Glomerular visceral epithelial cell (primary cell): ENCODE measurements around the gene ELK4.
A peak's percentile ranks its signal among the peaks of the same experiment; 100 is the strongest.

Experiments
- DNase-seq: peaks from one replicate; pipeline ENCODE4 v3.0.0-alpha.2; 2016; ENCODE audit errors: extremely low spot score

Gene ELK4

GRCh38 chr1:205631768-205632668 is at the start of gene ELK4:
Gene ELK4, minus strand, starts transcription at chr1:205632011. Its CDS starts 8,129 bp downstream, at chr1:205623882.
- DNase-seq = peak; percentile 98

GRCh38 chr1:205681364-205681763 is 49.6 kb upstream of the ELK4 start:
- no peak for DNase-seq

GRCh38 chr1:205680073-205680851 is 48.5 kb upstream of the ELK4 start, which contains the start of gene SLC45A3:
Gene SLC45A3, minus strand, starts transcription at chr1:205680509. Its CDS starts 15,853 bp downstream, at chr1:205664656.
- peak; percentile 45 for DNase-seq

GRCh38 chr1:205678286-205679111 is 46.7 kb upstream of the ELK4 start:
- DNase-seq = no peak

- no peak for DNase-seq
Observed at GRCh38 chr1:205677167-205677566, 45.4 kb upstream of the ELK4 start.

GRCh38 chr1:205676597-205676996 is 44.8 kb upstream of the ELK4 start:
- DNase-seq = no peak

GRCh38 chr1:205676002-205676401 is 44.2 kb upstream of the ELK4 start:
- DNase-seq = no peak

GRCh38 chr1:205675247-205675646 is 43.4 kb upstream of the ELK4 start:
- no peak for DNase-seq

GRCh38 chr1:205672970-205673369 is 41.2 kb upstream of the ELK4 start:
- no peak for DNase-seq

- DNase-seq = no peak
Observed at GRCh38 chr1:205672395-205672889, 40.6 kb upstream of the ELK4 start.

GRCh38 chr1:205670611-205671430 is 39.0 kb upstream of the ELK4 start:
- no peak for DNase-seq

- DNase-seq = no peak
Observed at GRCh38 chr1:205670150-205670446, 38.3 kb upstream of the ELK4 start.

- DNase-seq = no peak
Observed at GRCh38 chr1:205669341-205670149, 37.7 kb upstream of the ELK4 start.

- DNase-seq = no peak
Observed at GRCh38 chr1:205668951-205669340, 37.1 kb upstream of the ELK4 start.

- DNase-seq = no peak
Observed at GRCh38 chr1:205667909-205668643, 36.3 kb upstream of the ELK4 start.

GRCh38 chr1:205666372-205667166 is 34.8 kb upstream of the ELK4 start:
- DNase-seq = no peak

GRCh38 chr1:205665201-205666045 is 33.6 kb upstream of the ELK4 start:
- DNase-seq = peak; percentile 15
